ENCODE measurements around the gene ARL4A. TPM values are rescaled to one million over a fixed set of nuclear protein-coding genes. Genes with fewer than 3 reads are reported as not detected.
A peak's percentile ranks its signal among the peaks of the same experiment; 100 is the strongest.
"Not testable (repeated sequence)": the region's sequence is repeated elsewhere in the genome, so short reads cannot be mapped to it uniquely, and the experiment has no call there.

ARL4A gene
- total RNA-seq, 1 donor from 2014 or later = 74.1 TPM

GRCh38 chr7:12670000-12670729, 17.3 kb upstream of the ARL4A start:
- peak; percentile 86 for DNase-seq

GRCh38 chr7:12670743-12671520, 16.5 kb upstream of the ARL4A start:
- DNase-seq = no peak

GRCh38 chr7:12673436-12673835, 14.0 kb upstream of the ARL4A start:
- DNase-seq = not testable (repeated sequence)

GRCh38 chr7:12674053-12674452, 13.4 kb upstream of the ARL4A start:
- DNase-seq = no peak

- DNase-seq = no peak
Observed at GRCh38 chr7:12674861-12675260, 12.6 kb upstream of the ARL4A start.

- peak; percentile 50 for DNase-seq
Observed at GRCh38 chr7:12683678-12684585, 3.5 kb upstream of the ARL4A start.

- no peak for DNase-seq
Observed at GRCh38 chr7:12684733-12685132, 2.7 kb upstream of the ARL4A start.

- DNase-seq = no peak
Observed at GRCh38 chr7:12685550-12685949, 1.9 kb upstream of the ARL4A start.

- DNase-seq = peak; percentile 78
Observed at GRCh38 chr7:12686234-12686890, 1.1 kb upstream of the ARL4A start.

GRCh38 chr7:12687718-12688171, 312 bp downstream of the ARL4A start:
- DNase-seq = peak; percentile 66

GRCh38 chr7:12688485-12689170, 1.2 kb downstream of the ARL4A start:
- DNase-seq = not testable (repeated sequence)

GRCh38 chr7:12689451-12689850, 2.0 kb downstream of the ARL4A start:
- no peak for DNase-seq

- no peak for DNase-seq
Observed at GRCh38 chr7:12690041-12690878, 2.8 kb downstream of the ARL4A start.

GRCh38 chr7:12691388-12691787, 4.0 kb downstream of the ARL4A start:
- not testable (repeated sequence) for DNase-seq

- DNase-seq = no peak
Observed at GRCh38 chr7:12692035-12692434, 4.6 kb downstream of the ARL4A start.

GRCh38 chr7:12692479-12693259, 5.2 kb downstream of the ARL4A start:
- no peak for DNase-seq

- no peak for DNase-seq
Observed at GRCh38 chr7:12694817-12695216, 7.4 kb downstream of the ARL4A start.

GRCh38 chr7:12695965-12696364, 8.5 kb downstream of the ARL4A start:
- no peak for DNase-seq

GRCh38 chr7:12699299-12699698, 11.9 kb downstream of the ARL4A start:
- DNase-seq = no peak

- no peak for DNase-seq
Observed at GRCh38 chr7:12701433-12701832, 14.0 kb downstream of the ARL4A start.

All from skin of body (tissue), 2 donors.